ENCODE measurements around the gene PPFIA3. TPM values are rescaled to one million over a fixed set of nuclear protein-coding genes. Genes with fewer than 3 reads are reported as not detected.

The PPFIA3 gene
- total and polyA plus RNA-seq, 2 experiments from 2014 or later = 4.4 to 8.2 TPM

DNA sequence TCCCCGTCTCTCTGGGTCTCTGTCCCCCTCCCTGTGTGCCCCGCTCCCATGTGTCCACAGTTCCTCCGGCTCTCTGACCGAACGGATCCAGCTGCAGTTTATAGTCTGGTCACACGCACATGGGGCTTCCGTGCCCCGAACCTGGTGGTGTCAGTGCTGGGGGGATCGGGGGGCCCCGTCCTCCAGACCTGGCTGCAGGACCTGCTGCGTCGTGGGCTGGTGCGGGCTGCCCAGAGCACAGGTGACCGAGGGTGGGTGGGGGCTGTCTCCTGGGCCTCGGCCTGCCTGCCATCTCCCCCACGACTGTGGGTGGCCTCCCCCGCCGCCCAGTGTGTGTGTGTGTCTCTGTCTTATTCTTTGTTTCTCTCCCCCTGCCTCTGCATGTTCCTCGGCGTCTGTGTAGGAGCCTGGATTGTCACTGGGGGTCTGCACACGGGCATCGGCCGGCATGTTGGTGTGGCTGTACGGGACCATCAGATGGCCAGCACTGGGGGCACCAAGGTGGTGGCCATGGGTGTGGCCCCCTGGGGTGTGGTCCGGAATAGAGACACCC is 48.6 kb downstream of the PPFIA3 start:
- H3K79me2 ChIP-seq = no peaks in the 10 kb centered on the region
- no peaks in the 10 kb centered on the region for H4K20me1 ChIP-seq (ENCODE audit: insufficient read depth, poor library complexity, severe bottlenecking)
- no peak overlapping the region for H3K27ac ChIP-seq
- H3K27me3 ChIP-seq = peaks cover 3% of the 10 kb centered on the region
- no peak for DNase-seq (ENCODE audit: low spot score)
- 91% methylated on average over 25 of the region's 25 CpGs for WGBS (ENCODE audit: low lambda C conversion rate, missing lambda C conversion rate)
- H3K9me3 ChIP-seq (ENCODE audit: low read depth) = no peaks in the 10 kb centered on the region
- TF ChIP-seq EZH2phosphoT487 (IDR thresholded peaks at IDR 0.05; ENCODE audit: low read depth, severe bottlenecking, unreplicated experiment) (no peak), EZH2 (IDR thresholded peaks at IDR 0.05; ENCODE audit: borderline replicate concordance) (no peak), CTCF (IDR thresholded peaks at IDR 0.05; ENCODE audit: poor library complexity) (no peak)
- H3K4me3 ChIP-seq = no peak overlapping the region
- H3K36me3 ChIP-seq (replicated peaks; ENCODE audit: insufficient read depth, low read depth) = no peaks in the 10 kb centered on the region
- no peaks in the 10 kb centered on the region for H3K4me1 ChIP-seq (ENCODE audit: insufficient read depth)
- H3K4me2 ChIP-seq = no peak overlapping the region
- no peak overlapping the region for H2AFZ ChIP-seq
- H3K9me2 ChIP-seq (replicated peaks; ENCODE audit: insufficient read depth) = no peaks in the 10 kb centered on the region

- Histone ChIP-seq H4K20me1 (ENCODE audit: insufficient read depth, poor library complexity, severe bottlenecking) (no peaks in the 10 kb centered on the region), H3K4me1 (ENCODE audit: insufficient read depth) (no peaks in the 10 kb centered on the region), H3K27ac (no peak overlapping the region), H3K9me3 (ENCODE audit: low read depth) (no peaks in the 10 kb centered on the region), H3K4me3 (no peak overlapping the region), H3K4me2 (no peak overlapping the region), H3K27me3 (peaks cover 3% of the 10 kb centered on the region), H3K36me3 (replicated peaks; ENCODE audit: insufficient read depth, low read depth) (no peaks in the 10 kb centered on the region), H2AFZ (no peak overlapping the region), H3K79me2 (no peaks in the 10 kb centered on the region), H3K9me2 (replicated peaks; ENCODE audit: insufficient read depth) (no peaks in the 10 kb centered on the region)
- no peak for DNase-seq (ENCODE audit: low spot score)
- TF ChIP-seq EZH2phosphoT487 (IDR thresholded peaks at IDR 0.05; ENCODE audit: low read depth, severe bottlenecking, unreplicated experiment) (no peak), CTCF (IDR thresholded peaks at IDR 0.05; ENCODE audit: poor library complexity) (no peak), EZH2 (IDR thresholded peaks at IDR 0.05; ENCODE audit: borderline replicate concordance) (no peak)
- WGBS (ENCODE audit: low lambda C conversion rate, missing lambda C conversion rate) = 99% methylated on average over 18 of the region's 23 CpGs
Measured at GRCh38 chr19:49168421-49168820, 49.1 kb downstream of the PPFIA3 start.

- no peaks in the 10 kb centered on the region for H3K36me3 ChIP-seq (replicated peaks; ENCODE audit: insufficient read depth, low read depth)
- H4K20me1 ChIP-seq (ENCODE audit: insufficient read depth, poor library complexity, severe bottlenecking) = no peaks in the 10 kb centered on the region
- no peaks in the 10 kb centered on the region for H3K9me3 ChIP-seq (ENCODE audit: low read depth)
- 98% methylated on average over 2 of the region's 2 CpGs for WGBS (ENCODE audit: low lambda C conversion rate, missing lambda C conversion rate)
- DNase-seq (ENCODE audit: low spot score) = no peak
- H3K27ac ChIP-seq = no peak overlapping the region
- TF ChIP-seq EZH2phosphoT487 (IDR thresholded peaks at IDR 0.05; ENCODE audit: low read depth, severe bottlenecking, unreplicated experiment) (no peak), CTCF (IDR thresholded peaks at IDR 0.05; ENCODE audit: poor library complexity) (no peak), EZH2 (IDR thresholded peaks at IDR 0.05; ENCODE audit: borderline replicate concordance) (no peak)
- H2AFZ ChIP-seq = no peak overlapping the region
- H3K4me1 ChIP-seq (ENCODE audit: insufficient read depth) = no peaks in the 10 kb centered on the region
- no peak overlapping the region for H3K4me2 ChIP-seq
- no peaks in the 10 kb centered on the region for H3K27me3 ChIP-seq
- no peaks in the 10 kb centered on the region for H3K9me2 ChIP-seq (replicated peaks; ENCODE audit: insufficient read depth)
- no peak overlapping the region for H3K4me3 ChIP-seq
- H3K79me2 ChIP-seq = no peaks in the 10 kb centered on the region
Measured at GRCh38 chr19:49173198-49173597, 53.9 kb downstream of the PPFIA3 start.
